K562 (cell line): ENCODE results near the gene TMEM101. TPM values are rescaled to one million over a fixed set of nuclear protein-coding genes. Genes with fewer than 3 reads are reported as not detected.

Source experiments
- CBX5 ChIP-seq: IDR thresholded peaks from 2 replicates; pipeline ENCODE4 v1.6.1; 2014; ENCODE audit warnings: low read depth, borderline replicate concordance
- CXXC5 ChIP-seq: fragments of 250-450 bp; sonication (Bioruptor Pico); IDR thresholded peaks from 2 replicates; pipeline ENCODE4 v1.8.0; 2022; ENCODE audit warnings: inconsistent platforms, mild to moderate bottlenecking, moderate library complexity
- ETV1 ChIP-seq: fragments of 450-650 bp; conservative IDR thresholded peaks from 2 replicates; pipeline ENCODE4 v1.6.1; 2016; ENCODE audit warnings: missing genetic modification characterization, control low read depth, low read depth, missing compliant biosample characterization
- GTF2E2 ChIP-seq: fragments of 200-800 bp; sonication (Bioruptor generic); IDR thresholded peaks from 2 replicates; pipeline ENCODE4 v1.6.1; 2016; ENCODE audit warnings: missing genetic modification characterization, missing compliant biosample characterization
- GTF2F1 ChIP-seq: IDR thresholded peaks from 2 replicates; pipeline ENCODE4 v1.6.1; 2011; ENCODE audit warnings: low read depth, low read length, improper control_type of control experiment
- KLF1 ChIP-seq: fragments of 450-650 bp; IDR thresholded peaks from 2 replicates; pipeline ENCODE4 v1.6.1; 2016; ENCODE audit warnings: missing genetic modification characterization, missing compliant biosample characterization
- MNT ChIP-seq, 2 experiments: fragments of 450-650 bp; conservative IDR thresholded peaks; 2 replicates each; pipeline ENCODE4 v1.6.1; 2017; ENCODE audit warnings: mild to moderate bottlenecking in 2 of 2, moderate library complexity in 2 of 2
- MTA3 ChIP-seq: fragments of 450-650 bp; formaldehyde crosslinking; IDR thresholded peaks from 2 replicates; pipeline ENCODE4 v1.6.1; 2017; ENCODE audit warnings: mild to moderate bottlenecking, borderline replicate concordance
- NONO ChIP-seq, 2 experiments: fragments of 200-400 bp in 1 of 2; fragments of 450-650 bp in 1 of 2; formaldehyde crosslinking in 1 of 2; IDR thresholded peaks; 2 replicates each; pipeline ENCODE4 v1.6.1; 2017; ENCODE audit warnings: low read depth in 2 of 2, mild to moderate bottlenecking in 2 of 2, moderate library complexity in 2 of 2, low read length in 1 of 2
- PHF20 ChIP-seq: fragments of 450-650 bp; IDR thresholded peaks from 2 replicates; pipeline ENCODE4 v1.6.1; 2018; ENCODE audit not compliant: partially characterized antibody
- PHF21A ChIP-seq: fragments of 450-650 bp; IDR thresholded peaks from 2 replicates; pipeline ENCODE4 v1.6.1; 2017; ENCODE audit warnings: low read depth, borderline replicate concordance
- RB1 ChIP-seq: fragments of 450-650 bp; IDR thresholded peaks from 2 replicates; pipeline ENCODE4 v1.6.1; 2017; ENCODE audit warnings: low read depth, mild to moderate bottlenecking
- RBM14 ChIP-seq: fragments of 200-400 bp; formaldehyde crosslinking; IDR thresholded peaks from 2 replicates; pipeline ENCODE4 v1.6.1; 2018; ENCODE audit warnings: low read depth, mild to moderate bottlenecking, low read length, moderate library complexity, borderline replicate concordance; ENCODE audit not compliant: insufficient read depth
- RBM34 ChIP-seq: fragments of 200-400 bp; formaldehyde crosslinking; IDR thresholded peaks from 2 replicates; pipeline ENCODE4 v1.6.1; 2018; ENCODE audit warnings: low read length, borderline replicate concordance; ENCODE audit not compliant: insufficient read depth
- SAFB ChIP-seq: fragments of 200-400 bp; formaldehyde crosslinking; IDR thresholded peaks from 2 replicates; pipeline ENCODE4 v1.6.1; 2017; ENCODE audit warnings: low read depth, low read length, borderline replicate concordance
- STAG1 ChIP-seq: sonication (generic); formaldehyde crosslinking; IDR thresholded peaks from 2 replicates; pipeline ENCODE4 v1.5.0; 2020; ENCODE audit warnings: missing genetic modification reagents, borderline replicate concordance
- TCF7L2 ChIP-seq: fragments of 150-350 bp; IDR thresholded peaks from 2 replicates; pipeline ENCODE4 v1.6.1; 2016; ENCODE audit warnings: low read depth, mild to moderate bottlenecking, low read length, moderate library complexity
- ZFPM2 ChIP-seq: fragments of 250-450 bp; sonication (Bioruptor Pico); IDR thresholded peaks from 2 replicates; pipeline ENCODE4 v1.5.1; 2022; ENCODE audit warnings: mild to moderate bottlenecking
- polyA plus RNA-seq, 8 experiments: library from polyadenylated mRNA; depleted of rRNA in 4 of 8; stranded (reverse) in 5 of 8; unstranded in 3 of 8; fragments of >200 nt; fragmentation: Nextera tagmentation in 2 of 8; fragmentation: Illumina TruSeq in 1 of 8; extraction: Ambion mirVana in 2 of 8; extraction: Trizol in 1 of 8; gene quantifications; 2 replicates each; pipeline versions ENCODE4 v1.2.1 to v1.2.3, GENCODE V29; 2011 to 2014; ENCODE audit warnings: inconsistent platforms in 1 of 8, missing spikeins in 1 of 8
- total RNA-seq, 7 experiments: library from RNA; depleted of rRNA in 6 of 7; stranded (reverse); fragments of >200 nt in 6 of 7; fragmentation: Illumina TruSeq in 2 of 7; extraction: Trizol in 2 of 7; gene quantifications; 2 replicates each; pipeline versions ENCODE4 v1.2.1 to v1.2.3, GENCODE V29; 2011 to 2021; ENCODE audit warnings: low replicate concordance in 1 of 7
- TF ChIP-seq, protein P1 (sequence below): fragments of 250-450 bp; sonication (Bioruptor Pico); IDR thresholded peaks from 2 replicates; pipeline ENCODE4 v1.5.0; 2020; ENCODE audit warnings: mild to moderate bottlenecking
- TF ChIP-seq, protein P2 (sequence below), 2 experiments: IDR thresholded peaks; 2 replicates each; pipeline ENCODE4 v1.6.1; 2011; ENCODE audit warnings: borderline replicate concordance in 1 of 2, control low read depth in 1 of 2, low read depth in 1 of 2, low read length in 1 of 2, mild to moderate bottlenecking in 1 of 2, mixed read lengths in 1 of 2, moderate library complexity in 1 of 2; ENCODE audit not compliant: insufficient read depth in 1 of 2, insufficient read length in 1 of 2, poor library complexity in 1 of 2, severe bottlenecking in 1 of 2; ENCODE audit errors: extremely low read depth in 1 of 2
- TF ChIP-seq, protein P3 (sequence below): fragments of 250-450 bp; sonication (Bioruptor Pico); IDR thresholded peaks from 2 replicates; pipeline ENCODE4 v1.4.0; 2020; ENCODE audit warnings: mild to moderate bottlenecking, moderate library complexity

The TMEM101 gene
- total and polyA plus RNA-seq, 9 of the 15 experiments (the other 6 are each of a cell fraction or from before 2014, with no cell fraction given): 21.2 to 110 (median 37.8) TPM

DNA sequence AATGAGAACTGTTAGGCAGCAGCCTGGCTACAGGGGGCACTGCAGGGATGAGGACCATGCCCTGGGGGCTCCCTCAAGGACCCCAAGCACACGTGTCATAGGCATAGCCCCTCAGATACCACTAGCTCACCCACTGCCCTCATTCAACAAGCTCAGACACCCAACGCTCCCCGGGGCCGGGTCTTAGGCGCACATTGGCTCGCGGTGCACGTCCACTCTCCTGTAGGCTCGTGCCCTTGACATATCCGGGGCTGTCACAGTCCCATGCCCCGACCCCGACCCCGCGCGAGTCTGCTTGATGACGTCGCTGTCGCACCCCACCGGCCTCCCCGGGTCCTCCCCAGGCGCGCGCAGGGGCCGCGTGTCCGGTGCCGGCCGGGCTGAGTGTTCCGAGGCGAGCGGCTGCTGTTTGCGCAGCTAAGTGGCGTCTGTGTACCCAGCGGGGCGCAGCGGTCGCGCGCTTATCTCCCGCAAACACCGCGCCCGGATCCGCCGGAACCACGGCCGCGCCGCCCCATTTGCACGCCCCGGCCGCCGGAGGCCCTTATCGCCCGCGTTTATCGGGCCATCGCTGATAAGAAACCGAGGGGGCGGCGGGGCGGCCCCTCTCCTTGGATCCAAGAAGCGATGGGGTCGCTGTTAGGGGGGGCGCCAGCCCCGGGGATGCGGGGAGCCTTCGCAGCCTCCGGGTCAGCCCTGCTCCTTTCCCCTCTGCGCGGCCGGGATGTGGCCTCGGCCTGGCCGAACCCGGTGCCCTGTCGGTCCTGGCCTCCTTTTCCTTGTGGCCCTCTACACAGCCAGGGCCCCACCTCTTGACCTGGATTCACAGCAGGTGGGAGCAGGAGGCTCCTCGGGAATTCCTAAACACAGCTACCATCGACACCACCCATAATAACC lies 31.0 kb downstream of the TMEM101 start (continued):
- TF ChIP-seq RBM14 (no peak), GTF2E2 (tag) (no peak), PHF20 (peak; percentile 74), STAG1 (no peak), PHF21A (peak; percentile 51; the same call in 1 of the 2 replicates), CXXC5 (CRISPR knock-in tag) (peak; percentile 95), TCF7L2 (no peak), SAFB (peak; percentile 60; the same call in 1 of the 2 replicates), MNT (conservative IDR thresholded peaks at IDR 0.05) (peak; percentile 65 to 75; a peak in 3 of 4 replicates), ZFPM2 (CRISPR knock-in tag) (peak; percentile 12; the same call in 1 of the 2 replicates), MTA3 (peak; percentile 83), RBM34 (0 out of 2 replicates have a peak, but pooled peaks have one; percentile 29), RB1 (peak; percentile 49; the same call in 1 of the 2 replicates), KLF1 (tag) (peak; percentile 65; the same call in 1 of the 2 replicates), GTF2F1 (no peak), CBX5 (0 out of 2 replicates have a peak, but pooled peaks have one; percentile 28), ETV1 (tag) (peak; percentile 86), NONO (IDR thresholded peaks at IDR 0.05; ENCODE audit: low read depth in 2 of 2, low read length in 1 of 2) (0 out of 4 replicates have a peak, but pooled peaks of 1 of the 2 experiments have one; percentile 35)
- TF ChIP-seq, protein P1, sequence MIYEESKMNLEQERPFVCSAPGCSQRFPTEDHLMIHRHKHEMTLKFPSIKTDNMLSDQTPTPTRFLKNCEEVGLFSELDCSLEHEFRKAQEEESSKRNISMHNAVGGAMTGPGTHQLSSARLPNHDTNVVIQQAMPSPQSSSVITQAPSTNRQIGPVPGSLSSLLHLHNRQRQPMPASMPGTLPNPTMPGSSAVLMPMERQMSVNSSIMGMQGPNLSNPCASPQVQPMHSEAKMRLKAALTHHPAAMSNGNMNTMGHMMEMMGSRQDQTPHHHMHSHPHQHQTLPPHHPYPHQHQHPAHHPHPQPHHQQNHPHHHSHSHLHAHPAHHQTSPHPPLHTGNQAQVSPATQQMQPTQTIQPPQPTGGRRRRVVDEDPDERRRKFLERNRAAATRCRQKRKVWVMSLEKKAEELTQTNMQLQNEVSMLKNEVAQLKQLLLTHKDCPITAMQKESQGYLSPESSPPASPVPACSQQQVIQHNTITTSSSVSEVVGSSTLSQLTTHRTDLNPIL (CRISPR knock-in tag): no peak
- TF ChIP-seq, protein P2, sequence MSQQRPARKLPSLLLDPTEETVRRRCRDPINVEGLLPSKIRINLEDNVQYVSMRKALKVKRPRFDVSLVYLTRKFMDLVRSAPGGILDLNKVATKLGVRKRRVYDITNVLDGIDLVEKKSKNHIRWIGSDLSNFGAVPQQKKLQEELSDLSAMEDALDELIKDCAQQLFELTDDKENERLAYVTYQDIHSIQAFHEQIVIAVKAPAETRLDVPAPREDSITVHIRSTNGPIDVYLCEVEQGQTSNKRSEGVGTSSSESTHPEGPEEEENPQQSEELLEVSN (IDR thresholded peaks at IDR 0.05; ENCODE audit: borderline replicate concordance in 1 of 2, extremely low read depth in 1 of 2, insufficient read depth in 1 of 2, insufficient read length in 1 of 2, low read depth in 1 of 2, low read length in 1 of 2, poor library complexity in 1 of 2, severe bottlenecking in 1 of 2): peak in 1 of 2 experiments; percentile 85
- TF ChIP-seq, protein P3, sequence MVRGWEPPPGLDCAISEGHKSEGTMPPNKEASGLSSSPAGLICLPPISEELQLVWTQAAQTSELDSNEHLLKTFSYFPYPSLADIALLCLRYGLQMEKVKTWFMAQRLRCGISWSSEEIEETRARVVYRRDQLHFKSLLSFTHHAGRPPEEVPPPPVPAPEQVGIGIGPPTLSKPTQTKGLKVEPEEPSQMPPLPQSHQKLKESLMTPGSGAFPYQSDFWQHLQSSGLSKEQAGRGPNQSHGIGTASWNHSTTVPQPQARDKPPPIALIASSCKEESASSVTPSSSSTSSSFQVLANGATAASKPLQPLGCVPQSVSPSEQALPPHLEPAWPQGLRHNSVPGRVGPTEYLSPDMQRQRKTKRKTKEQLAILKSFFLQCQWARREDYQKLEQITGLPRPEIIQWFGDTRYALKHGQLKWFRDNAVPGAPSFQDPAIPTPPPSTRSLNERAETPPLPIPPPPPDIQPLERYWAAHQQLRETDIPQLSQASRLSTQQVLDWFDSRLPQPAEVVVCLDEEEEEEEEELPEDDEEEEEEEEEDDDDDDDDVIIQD: no peak
